ENCODE data around the gene SNAI1.
A peak's percentile ranks its signal among the peaks of the same experiment; 100 is the strongest.

Gene SNAI1

DNA sequence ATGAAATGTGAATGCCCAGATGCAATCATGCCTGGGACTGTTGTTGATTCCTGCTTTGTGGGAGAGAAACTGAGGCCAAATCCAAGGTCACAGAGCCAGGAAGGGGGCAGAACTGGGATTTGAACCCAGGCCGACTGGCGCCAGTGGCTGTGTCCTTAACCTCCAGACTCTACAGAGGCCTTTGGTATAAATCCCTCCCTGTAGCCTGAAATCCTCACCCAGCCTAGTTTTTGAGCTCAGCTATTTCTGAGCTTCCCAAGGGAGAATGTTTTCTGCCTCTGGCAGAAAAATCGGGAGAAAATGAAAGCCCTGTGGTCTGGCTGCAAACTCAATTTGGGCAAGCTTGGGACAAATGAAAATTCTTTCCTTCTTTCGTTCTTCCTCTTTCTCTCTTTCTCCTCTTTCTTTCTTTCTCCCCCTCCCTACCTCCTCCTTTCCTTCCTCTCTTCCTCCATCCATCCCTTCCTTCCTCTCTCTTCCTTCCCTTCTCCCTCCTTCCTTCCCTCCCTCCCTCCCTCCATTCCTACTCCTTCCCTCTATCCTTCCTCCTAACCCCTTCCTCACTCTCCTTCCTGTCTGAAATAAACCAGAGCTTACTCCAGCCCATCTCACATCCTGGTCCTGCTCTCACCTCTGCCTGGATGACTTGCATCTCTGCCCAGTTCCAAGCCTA, 34.9 kb downstream of the SNAI1 start:
- H3K9me3 ChIP-seq (ENCODE audit: control extremely low read depth in 1 of 5, control insufficient read depth in 4 of 5, insufficient read depth in 2 of 5, low read depth in 1 of 5, low read length in 4 of 5), result no peaks in the 10 kb centered on the region

DNA sequence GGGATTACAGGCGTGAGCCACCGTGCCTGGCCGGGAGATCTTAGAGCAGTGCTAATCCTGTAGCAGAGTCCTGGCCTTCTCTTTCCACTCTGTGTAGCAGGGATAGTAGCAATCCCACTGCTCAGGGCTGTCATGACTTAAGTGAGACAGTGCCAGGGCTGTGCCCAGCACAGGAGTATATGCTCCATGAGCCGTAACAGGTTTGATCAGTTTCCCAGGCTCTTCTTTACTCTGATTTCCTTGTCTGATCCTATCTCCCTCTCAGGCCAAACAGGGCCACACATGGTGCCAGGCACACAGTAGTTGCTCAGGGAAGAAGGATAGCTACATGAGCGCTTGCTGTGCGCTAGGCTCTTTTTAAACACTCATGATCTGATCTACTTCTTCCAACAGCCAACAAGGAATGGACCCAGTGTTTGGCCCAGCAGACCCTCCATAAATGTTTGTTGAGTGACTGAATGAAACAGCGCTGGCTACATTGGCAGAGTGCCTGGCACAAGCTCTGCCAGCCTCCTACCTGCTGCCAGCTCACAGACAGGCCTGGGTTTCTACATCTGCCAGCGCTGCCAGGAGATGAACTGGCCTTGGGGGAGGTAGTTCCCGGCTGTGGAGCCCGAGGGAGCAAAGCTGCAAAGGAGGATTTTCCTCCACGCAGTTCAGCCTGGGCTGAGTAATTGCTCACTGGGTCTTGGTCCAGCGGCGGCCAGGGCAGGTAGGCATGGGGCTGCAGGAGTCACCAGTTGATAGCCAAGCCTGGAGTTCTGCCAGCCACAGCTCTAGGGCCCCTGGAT, 36.9 kb downstream of the SNAI1 start:
- POLR2A ChIA-PET, result no interaction called here
- H3K9me3 ChIP-seq (ENCODE audit: control extremely low read depth in 1 of 5, control insufficient read depth in 4 of 5, insufficient read depth in 2 of 5, low read depth in 1 of 5, low read length in 4 of 5), result no peaks in the 10 kb centered on the region
- no peak for DNase-seq
- peaks cover 0 to 30% (median 21%) of the 10 kb centered on the region in 4 experiments for H3K4me1 ChIP-seq (ENCODE audit: control extremely low read depth in 1 of 4, control insufficient read depth in 4 of 4, insufficient read depth in 4 of 4, low read length in 3 of 4)
- H3K4me3 ChIP-seq (ENCODE audit: control insufficient read depth in 1 of 7, extremely low read depth in 1 of 7, insufficient read depth in 4 of 7, low read depth in 2 of 7, low read length in 6 of 7), result no peak overlapping the region
- WGBS (ENCODE audit: insufficient coverage), result 96% methylated on average over 12 of the region's 13 CpGs
- H3K36me3 ChIP-seq (ENCODE audit: control insufficient read depth in 4 of 4, insufficient read depth in 4 of 4, low read length in 3 of 4), result no peaks in the 10 kb centered on the region
- CTCF ChIA-PET, result no interaction called here
- no peaks in the 10 kb centered on the region for H3K27me3 ChIP-seq (replicated peaks in 2 of 5; ENCODE audit: control insufficient read depth in 4 of 5, insufficient read depth in 5 of 5, low read length in 4 of 5)
- no peak overlapping the region for H3K27ac ChIP-seq (ENCODE audit: insufficient read depth in 1 of 2, low read depth in 1 of 2, low read length in 2 of 2, poor library complexity in 1 of 2, severe bottlenecking in 2 of 2)

More for the DNA sequence above, 34.9 kb downstream of the SNAI1 start:
- POLR2A ChIA-PET, result no interaction called here
- H3K27ac ChIP-seq (ENCODE audit: insufficient read depth in 1 of 2, low read depth in 1 of 2, low read length in 2 of 2, poor library complexity in 1 of 2, severe bottlenecking in 2 of 2), result no peak overlapping the region
- H3K27me3 ChIP-seq (replicated peaks in 2 of 5; ENCODE audit: control insufficient read depth in 4 of 5, insufficient read depth in 5 of 5, low read length in 4 of 5), result no peaks in the 10 kb centered on the region
- H3K4me3 ChIP-seq (ENCODE audit: control insufficient read depth in 1 of 7, extremely low read depth in 1 of 7, insufficient read depth in 4 of 7, low read depth in 2 of 7, low read length in 6 of 7), result no peak overlapping the region
- no peaks in the 10 kb centered on the region for H3K36me3 ChIP-seq (ENCODE audit: control insufficient read depth in 4 of 4, insufficient read depth in 4 of 4, low read length in 3 of 4)
- 96% methylated on average over 2 of the region's 4 CpGs for WGBS (ENCODE audit: insufficient coverage)
- DNase-seq, result no peak
- CTCF ChIA-PET, result no interaction called here
- peaks cover 0 to 47% (median 38%) of the 10 kb centered on the region in 4 experiments for H3K4me1 ChIP-seq (ENCODE audit: control extremely low read depth in 1 of 4, control insufficient read depth in 4 of 4, insufficient read depth in 4 of 4, low read length in 3 of 4)

DNA sequence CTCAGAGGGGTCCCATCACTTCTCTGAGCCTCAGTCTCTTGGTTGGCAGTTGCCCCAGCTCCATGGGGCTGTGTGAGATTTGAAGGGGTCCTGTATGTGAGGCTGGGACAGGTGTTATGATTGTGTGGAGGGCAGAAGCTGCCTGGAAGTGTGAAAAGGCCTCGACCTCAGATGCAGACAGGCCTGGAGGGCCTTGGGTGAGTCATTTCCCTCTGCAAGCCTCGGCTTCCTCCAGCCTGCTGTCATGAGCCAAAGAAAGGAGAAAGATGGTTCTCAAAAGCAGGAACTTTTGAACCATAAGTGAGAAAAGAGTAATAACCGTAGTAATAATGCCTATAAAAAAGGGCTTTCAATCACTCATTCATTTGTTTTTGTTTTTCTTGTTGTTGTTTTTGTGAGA, 37.5 kb downstream of the SNAI1 start:
- Histone ChIP-seq H3K27me3 (replicated peaks in 2 of 5; ENCODE audit: control insufficient read depth in 4 of 5, insufficient read depth in 5 of 5, low read length in 4 of 5) (no peaks in the 10 kb centered on the region), H3K4me1 (ENCODE audit: control extremely low read depth in 1 of 4, control insufficient read depth in 4 of 4, insufficient read depth in 4 of 4, low read length in 3 of 4) (peaks cover 0 to 24% (median 15%) of the 10 kb centered on the region in 4 experiments), H3K36me3 (ENCODE audit: control insufficient read depth in 4 of 4, insufficient read depth in 4 of 4, low read length in 3 of 4) (no peaks in the 10 kb centered on the region), H3K9me3 (ENCODE audit: control extremely low read depth in 1 of 5, control insufficient read depth in 4 of 5, insufficient read depth in 2 of 5, low read depth in 1 of 5, low read length in 4 of 5) (no peaks in the 10 kb centered on the region), H3K27ac (ENCODE audit: insufficient read depth in 1 of 2, low read depth in 1 of 2, low read length in 2 of 2, poor library complexity in 1 of 2, severe bottlenecking in 2 of 2) (no peak overlapping the region), H3K4me3 (ENCODE audit: control insufficient read depth in 1 of 7, extremely low read depth in 1 of 7, insufficient read depth in 4 of 7, low read depth in 2 of 7, low read length in 6 of 7) (no peak overlapping the region)
- WGBS (ENCODE audit: insufficient coverage), result 40% methylated on average over 2 of the region's 3 CpGs
- ChIA-PET POLR2A (no interaction called here), CTCF (interaction anchor here (1.4 kb wide), 1 partner anchor 51 kb away, joined by 3 read pairs; no protein-coding TSS in a partner anchor)
- DNase-seq, result peak; percentile 8 to 49 (median 41)

DNA sequence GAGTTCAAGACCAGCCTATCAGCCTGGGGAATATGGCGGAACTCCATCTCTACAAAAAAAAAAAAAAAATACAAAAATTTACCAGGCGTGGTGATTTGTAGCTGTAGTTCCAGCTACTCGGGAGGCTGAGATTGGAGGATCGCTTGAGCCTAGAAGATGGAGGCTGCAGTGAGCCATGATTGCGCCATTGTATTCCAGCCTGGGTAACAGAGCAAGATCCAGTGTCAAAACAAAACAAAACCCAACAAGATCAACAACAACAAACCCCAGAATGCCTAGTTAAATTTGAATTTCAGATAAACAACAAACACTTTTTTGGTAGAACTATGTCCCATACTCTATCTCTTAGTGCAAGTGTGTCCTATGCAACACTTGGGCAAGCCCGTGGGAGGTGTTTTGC, 39.9 kb downstream of the SNAI1 start:
- 91% methylated on average over 3 of the region's 6 CpGs for WGBS (ENCODE audit: insufficient coverage)
- CTCF ChIA-PET, result no interaction called here
- H3K9me3 ChIP-seq (ENCODE audit: control extremely low read depth in 1 of 5, control insufficient read depth in 4 of 5, insufficient read depth in 2 of 5, low read depth in 1 of 5, low read length in 4 of 5), result no peaks in the 10 kb centered on the region
- no peaks in the 10 kb centered on the region for H3K27me3 ChIP-seq (replicated peaks in 2 of 5; ENCODE audit: control insufficient read depth in 4 of 5, insufficient read depth in 5 of 5, low read length in 4 of 5)
- POLR2A ChIA-PET, result interaction anchor here (0.6 to 0.9 kb wide), 2 partner anchors 11 to 27 kb away, joined by 3 to 4 read pairs; no protein-coding TSS in a partner anchor
- no peak overlapping the region for H3K27ac ChIP-seq (ENCODE audit: insufficient read depth in 1 of 2, low read depth in 1 of 2, low read length in 2 of 2, poor library complexity in 1 of 2, severe bottlenecking in 2 of 2)
- H3K4me3 ChIP-seq (ENCODE audit: control insufficient read depth in 1 of 7, extremely low read depth in 1 of 7, insufficient read depth in 4 of 7, low read depth in 2 of 7, low read length in 6 of 7), result no peak overlapping the region
- no peaks in the 10 kb centered on the region for H3K36me3 ChIP-seq (ENCODE audit: control insufficient read depth in 4 of 4, insufficient read depth in 4 of 4, low read length in 3 of 4)
- no peak for DNase-seq
- peaks cover 0 to 14% (median 3%) of the 10 kb centered on the region in 4 experiments for H3K4me1 ChIP-seq (ENCODE audit: control extremely low read depth in 1 of 4, control insufficient read depth in 4 of 4, insufficient read depth in 4 of 4, low read length in 3 of 4)

DNA sequence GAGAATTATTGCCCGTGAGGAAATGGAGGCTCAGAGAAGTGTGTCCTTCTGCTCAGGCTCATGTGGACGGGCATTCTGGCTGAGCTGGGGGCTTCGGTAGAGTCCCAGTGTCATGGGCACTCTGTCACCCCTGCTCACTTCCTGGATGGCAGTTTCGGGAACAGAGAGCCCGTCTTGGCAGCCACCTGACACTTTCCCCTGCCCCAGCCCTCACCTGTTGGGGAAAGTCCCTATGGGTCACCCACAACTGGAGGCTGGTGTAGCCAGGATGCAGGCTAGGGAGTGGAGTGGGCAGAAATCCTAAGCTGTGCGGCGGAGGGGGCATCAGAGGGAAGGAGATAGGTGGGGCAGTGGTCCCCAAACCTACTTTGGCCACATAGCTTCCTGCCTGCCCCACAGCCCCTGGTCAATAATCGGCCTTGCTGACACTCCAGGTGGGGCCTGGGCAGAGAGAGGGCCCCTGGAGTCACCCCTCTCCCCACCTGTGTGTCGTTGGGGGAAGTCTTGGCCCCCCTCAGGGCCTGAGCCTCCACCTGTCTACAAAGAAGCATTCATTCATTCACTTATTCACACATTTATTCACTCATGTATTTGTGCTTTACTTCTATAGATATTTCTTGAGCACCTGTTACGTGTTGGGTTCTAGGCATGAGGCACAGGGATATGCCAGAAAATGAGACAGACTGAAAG, 40.5 kb downstream of the SNAI1 start:
- H3K27ac ChIP-seq (ENCODE audit: insufficient read depth in 1 of 2, low read depth in 1 of 2, low read length in 2 of 2, poor library complexity in 1 of 2, severe bottlenecking in 2 of 2), result no peak overlapping the region
- no peak for DNase-seq
- POLR2A ChIA-PET, result interaction anchor here (0.6 to 0.9 kb wide), 2 partner anchors 11 to 27 kb away, joined by 3 to 4 read pairs; no protein-coding TSS in a partner anchor
- H3K4me1 ChIP-seq (ENCODE audit: control extremely low read depth in 1 of 4, control insufficient read depth in 4 of 4, insufficient read depth in 4 of 4, low read length in 3 of 4), result peaks cover 0 to 14% (median 3%) of the 10 kb centered on the region in 4 experiments
- no peaks in the 10 kb centered on the region for H3K27me3 ChIP-seq (replicated peaks in 2 of 5; ENCODE audit: control insufficient read depth in 4 of 5, insufficient read depth in 5 of 5, low read length in 4 of 5)
- CTCF ChIA-PET, result interaction anchor here (0.9 kb wide), 1 partner anchor 44 kb away, joined by 3 read pairs; no protein-coding TSS in a partner anchor
- H3K36me3 ChIP-seq (ENCODE audit: control insufficient read depth in 4 of 4, insufficient read depth in 4 of 4, low read length in 3 of 4), result no peaks in the 10 kb centered on the region
- no peaks in the 10 kb centered on the region for H3K9me3 ChIP-seq (ENCODE audit: control extremely low read depth in 1 of 5, control insufficient read depth in 4 of 5, insufficient read depth in 2 of 5, low read depth in 1 of 5, low read length in 4 of 5)
- WGBS (ENCODE audit: insufficient coverage), result 90% methylated on average over 9 of the region's 10 CpGs
- no peak overlapping the region for H3K4me3 ChIP-seq (ENCODE audit: control insufficient read depth in 1 of 7, extremely low read depth in 1 of 7, insufficient read depth in 4 of 7, low read depth in 2 of 7, low read length in 6 of 7)

DNA sequence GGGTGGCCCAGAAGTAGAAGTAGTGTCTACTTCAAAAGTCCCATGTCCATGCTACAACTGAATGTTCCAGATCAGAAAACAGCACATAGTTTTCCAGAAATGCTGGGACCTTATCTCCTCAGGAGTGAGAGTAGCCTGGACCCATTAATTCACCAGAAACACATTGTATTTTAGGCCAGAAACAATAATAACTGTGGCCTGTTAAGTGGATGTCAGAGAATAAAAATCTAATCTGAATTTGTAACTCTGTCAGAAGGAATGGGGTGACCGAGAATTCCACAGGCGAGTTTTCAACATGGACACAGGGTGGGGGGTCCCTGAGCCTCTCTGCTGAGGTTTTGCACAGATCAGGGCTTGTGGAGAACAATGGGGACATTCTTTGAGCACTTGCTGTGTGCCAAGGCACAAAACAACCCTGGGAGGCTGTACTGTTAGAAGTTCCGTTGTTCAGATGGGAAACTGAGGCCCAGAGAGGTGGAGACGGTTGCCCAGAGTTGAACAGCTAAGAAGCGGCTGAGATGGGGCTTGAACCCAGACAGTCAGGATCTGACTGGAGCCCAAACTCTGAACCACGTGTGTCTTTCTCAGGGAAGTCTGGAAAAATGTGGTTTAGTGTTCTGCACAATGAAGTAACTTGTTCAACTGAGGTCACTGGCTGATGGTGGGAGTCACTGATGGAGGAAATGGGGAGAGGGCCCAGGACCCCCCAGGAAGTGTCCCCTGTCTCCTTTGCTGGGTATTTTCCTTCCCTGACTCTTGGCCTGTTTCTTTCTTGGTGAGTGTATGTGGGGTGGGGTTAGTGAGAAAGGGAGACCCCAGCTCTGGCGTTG, 44.2 kb downstream of the SNAI1 start:
- no peak overlapping the region for H3K4me3 ChIP-seq (ENCODE audit: control insufficient read depth in 1 of 7, extremely low read depth in 1 of 7, insufficient read depth in 4 of 7, low read depth in 2 of 7, low read length in 6 of 7)
- 97% methylated on average over 6 of the region's 7 CpGs for WGBS (ENCODE audit: insufficient coverage)
- no peaks in the 10 kb centered on the region for H3K36me3 ChIP-seq (ENCODE audit: control insufficient read depth in 4 of 4, insufficient read depth in 4 of 4, low read length in 3 of 4)
- H3K9me3 ChIP-seq (ENCODE audit: control extremely low read depth in 1 of 5, control insufficient read depth in 4 of 5, insufficient read depth in 2 of 5, low read depth in 1 of 5, low read length in 4 of 5), result no peaks in the 10 kb centered on the region
- no peak overlapping the region for H3K27ac ChIP-seq (ENCODE audit: insufficient read depth in 1 of 2, low read depth in 1 of 2, low read length in 2 of 2, poor library complexity in 1 of 2, severe bottlenecking in 2 of 2)
- peaks cover 0 to 13% (median 0%) of the 10 kb centered on the region in 4 experiments for H3K4me1 ChIP-seq (ENCODE audit: control extremely low read depth in 1 of 4, control insufficient read depth in 4 of 4, insufficient read depth in 4 of 4, low read length in 3 of 4)
- H3K27me3 ChIP-seq (replicated peaks in 2 of 5; ENCODE audit: control insufficient read depth in 4 of 5, insufficient read depth in 5 of 5, low read length in 4 of 5), result no peaks in the 10 kb centered on the region
- POLR2A ChIA-PET, result no interaction called here
- CTCF ChIA-PET, result interaction anchor here (2.1 kb wide), 1 partner anchor 42 kb away, joined by 6 read pairs; no protein-coding TSS in a partner anchor
- DNase-seq, result no peak
